Measurements from ENCODE around the gene CADM2. TPM values are rescaled to one million over a fixed set of nuclear protein-coding genes. Genes with fewer than 3 reads are reported as not detected.

The CADM2 gene
- total RNA-seq, 2 donors from 2014 or later: 0.28 to 0.57 TPM

Small RNA genes within 50 kb of the gene (microRNA-seq; reads per million reads assigned to microRNA genes)
- gene MIR5688 (ENCODE audit: borderline microRNAs expressed in 2 of 2): 0 reads per million in 2 donors

Measured in posterior vena cava (tissue), 2 donors.